ENCODE data around the gene KCNIP3.
"Not testable (repeated sequence)": the region's sequence is repeated elsewhere in the genome, so short reads cannot be mapped to it uniquely, and the experiment has no call there.

Gene KCNIP3

GRCh38 chr2:95389245-95390119, 92.3 kb downstream of the KCNIP3 start:
- DNase-seq, result peak; percentile 78

GRCh38 chr2:95390272-95390880, 93.2 kb downstream of the KCNIP3 start:
- DNase-seq, result no peak

- DNase-seq, result no peak
Measured at GRCh38 chr2:95390881-95391321, 93.8 kb downstream of the KCNIP3 start.

GRCh38 chr2:95391641-95392310, 94.6 kb downstream of the KCNIP3 start:
- DNase-seq, result no peak

- DNase-seq, result no peak
Measured at GRCh38 chr2:95392320-95392719, 95.2 kb downstream of the KCNIP3 start.

DNA sequence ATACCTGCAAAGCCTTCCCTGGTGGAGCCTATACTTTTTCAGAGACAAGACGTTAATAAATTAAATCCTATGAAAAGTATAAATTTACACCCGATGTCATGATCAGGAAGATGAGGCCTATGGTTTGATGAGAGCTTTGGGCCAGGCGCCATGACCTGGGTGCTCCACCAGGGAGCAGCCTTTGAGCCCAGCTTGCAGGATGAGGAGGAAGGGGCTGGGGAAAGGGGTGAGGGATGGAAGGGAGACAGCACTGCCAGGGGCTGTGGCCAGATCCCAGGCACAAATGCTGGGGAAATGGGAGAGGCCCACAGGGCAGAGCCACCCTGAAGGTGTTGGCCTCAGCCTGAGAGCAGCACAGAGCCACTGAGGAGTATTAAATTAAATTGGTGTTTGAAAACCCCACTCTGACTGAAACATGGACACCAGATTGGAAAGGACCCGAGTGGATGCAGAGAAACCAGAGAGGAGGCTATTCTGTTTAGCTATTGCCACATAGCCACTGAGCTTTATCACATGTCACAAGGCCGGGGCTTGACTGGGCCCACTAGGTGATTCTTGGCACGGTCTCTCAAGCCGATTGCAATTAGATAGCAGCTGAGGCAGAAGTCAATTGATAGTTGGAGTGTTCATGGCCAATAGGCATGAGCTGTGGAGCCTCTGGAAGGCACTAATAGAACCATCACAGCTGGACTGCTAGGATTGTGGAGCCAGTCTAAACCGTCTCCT, 95.7 kb downstream of the KCNIP3 start:
- no peak for DNase-seq

DNA sequence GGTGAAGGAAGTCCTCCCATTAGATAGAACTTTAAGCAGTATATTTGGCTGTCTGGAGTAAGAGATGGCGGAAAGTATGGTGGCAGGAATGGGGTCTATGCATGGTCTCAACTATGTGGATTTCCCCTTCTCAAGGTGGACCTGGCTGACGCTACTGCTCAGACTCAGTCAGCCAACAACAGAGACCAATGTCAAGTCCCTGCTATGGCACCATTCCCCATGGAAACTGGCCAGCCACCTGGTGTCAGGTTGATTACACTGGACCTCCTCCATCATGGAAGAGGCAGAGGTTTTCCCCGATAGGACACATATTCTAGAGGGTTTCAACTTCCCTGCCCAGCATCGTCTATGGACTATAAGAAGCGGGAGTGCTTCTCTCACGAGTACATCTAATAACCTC, 96.8 kb downstream of the KCNIP3 start:
- DNase-seq, result no peak

- no peak for DNase-seq
Measured at GRCh38 chr2:95399061-95399460, 101.9 kb downstream of the KCNIP3 start.

DNA sequence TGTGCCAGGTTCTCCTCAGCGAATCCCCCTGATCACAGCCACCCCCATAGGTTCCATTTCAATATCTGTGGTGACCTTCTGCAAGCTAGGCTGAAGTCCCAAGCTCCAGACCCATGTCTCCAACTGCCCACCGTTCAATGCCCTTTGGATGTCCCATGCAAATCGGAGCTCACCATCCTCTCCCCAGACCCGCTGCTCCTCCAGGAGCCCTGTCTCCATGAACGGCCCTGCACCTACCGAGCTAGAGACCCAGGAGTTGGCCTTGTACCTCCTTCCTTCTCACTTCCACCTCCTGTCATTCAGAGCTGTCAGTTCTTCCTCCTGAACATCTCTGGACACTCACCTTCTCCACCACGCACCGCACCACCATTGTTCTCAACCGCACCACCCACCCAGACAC, 104.3 kb downstream of the KCNIP3 start:
- no peak for DNase-seq

- DNase-seq, result not testable (repeated sequence)
Measured at GRCh38 chr2:95402004-95402369, 104.8 kb downstream of the KCNIP3 start.

DNA sequence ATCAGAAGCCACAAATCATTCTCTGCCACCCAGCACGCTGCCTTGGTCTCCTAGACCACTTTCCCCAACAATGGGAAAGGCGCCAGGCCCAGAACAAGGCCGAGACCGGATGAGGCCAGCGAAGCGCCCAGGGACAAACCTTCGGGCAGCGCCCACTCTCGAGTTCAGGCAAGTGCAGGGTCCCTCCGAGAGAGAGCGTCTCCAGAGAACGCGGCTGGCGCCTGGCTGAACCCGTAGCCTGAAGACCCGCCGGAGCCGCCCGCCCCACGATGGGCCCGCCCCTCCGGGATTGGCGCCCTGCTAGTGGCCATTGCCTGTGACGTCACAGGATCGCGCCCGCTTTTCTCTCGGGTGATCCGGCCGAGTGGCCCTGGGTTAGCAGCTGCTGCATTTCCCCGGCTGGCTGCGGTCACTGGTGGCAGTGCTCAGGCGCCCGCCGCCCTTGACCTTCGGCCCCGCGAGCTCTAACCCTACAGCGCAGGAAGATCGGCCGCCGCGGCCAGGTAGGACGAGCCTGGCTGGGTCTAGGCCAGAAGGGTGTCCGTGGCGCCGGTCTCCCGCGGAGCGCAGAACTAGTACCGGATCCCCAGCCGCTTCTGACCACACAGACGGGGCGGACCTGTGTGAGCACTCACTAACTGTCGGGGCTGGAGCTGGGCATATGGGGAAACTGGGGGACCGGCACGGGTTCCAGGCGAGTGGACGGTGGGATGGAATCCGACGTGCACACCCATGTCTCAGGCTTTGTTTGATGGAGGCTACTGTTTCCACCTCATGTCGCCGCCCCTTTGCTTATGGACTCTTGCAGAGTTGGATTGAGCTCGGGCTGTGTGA, 105.4 kb downstream of the KCNIP3 start, which contains the start of gene FAHD2A:
FAHD2A (plus strand) TSS at position 339 of the 834 bp plus-strand sequence. CDS start 2,851 bp downstream, outside the sequence.
- DNase-seq, result peak; percentile 99

GRCh38 chr2:95403204-95403721, 106.1 kb downstream of the KCNIP3 start:
- not testable (repeated sequence) for DNase-seq

DNA sequence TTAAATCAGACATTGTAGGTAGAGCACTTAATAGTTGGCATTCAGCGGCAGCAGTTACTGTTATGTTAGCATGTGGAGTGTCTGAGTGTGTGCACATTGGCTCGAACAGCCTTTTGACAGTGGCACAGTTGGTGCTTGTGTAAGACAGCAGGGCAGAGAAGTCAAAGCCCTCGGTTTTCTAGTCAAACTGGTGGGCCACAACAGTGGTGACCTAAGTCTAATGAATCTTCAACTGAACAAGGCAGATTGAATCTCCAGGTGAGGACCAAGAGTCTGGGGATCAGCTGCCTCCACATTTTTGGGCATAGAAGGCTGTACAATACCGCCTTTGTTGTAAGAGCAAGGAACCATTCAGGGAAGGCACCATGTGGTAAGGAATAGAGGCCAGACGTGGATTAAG, 106.7 kb downstream of the KCNIP3 start:
- DNase-seq, result not testable (repeated sequence)

DNA sequence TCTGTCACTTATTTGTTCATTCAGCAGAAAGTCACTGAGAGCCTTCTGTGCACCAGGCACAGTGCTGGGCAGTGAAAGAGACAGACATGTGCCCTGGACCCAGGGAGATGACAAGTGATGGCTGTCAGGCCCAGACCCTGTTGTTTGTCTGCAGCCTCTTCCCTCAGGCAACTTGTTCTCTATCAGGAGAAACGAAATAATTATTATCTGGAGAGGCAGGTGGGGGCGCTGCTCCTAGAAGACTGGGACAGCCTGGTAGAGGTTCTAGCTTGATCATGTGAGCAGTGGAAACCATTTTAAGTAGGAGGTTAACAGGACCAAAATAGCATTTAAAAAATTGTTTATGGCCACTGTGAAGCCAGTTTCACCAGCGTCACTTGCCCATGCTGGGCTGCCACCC, 107.5 kb downstream of the KCNIP3 start:
- DNase-seq, result not testable (repeated sequence)

DNA sequence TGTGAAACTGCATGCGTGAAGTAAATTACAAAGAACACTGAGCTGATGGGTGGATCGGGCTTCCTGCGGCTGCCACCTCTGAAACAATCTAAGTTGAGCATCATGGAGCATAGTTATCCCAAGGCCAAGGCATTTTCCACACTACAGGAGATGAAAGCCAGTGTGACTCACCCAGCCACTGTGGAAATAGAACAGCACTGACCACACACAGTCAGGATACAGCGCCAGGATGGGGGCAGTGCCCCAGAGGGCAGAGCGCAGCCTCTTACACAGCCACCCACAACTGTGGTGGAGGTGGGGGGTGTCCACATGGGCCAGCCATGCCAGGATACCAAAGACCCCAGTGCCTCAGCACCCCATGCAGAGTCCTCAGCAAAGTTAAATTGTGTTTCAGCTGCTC, 114.1 kb downstream of the KCNIP3 start:
- not testable (repeated sequence) for DNase-seq

- DNase-seq, result peak; percentile 90
Measured at GRCh38 chr2:95414015-95414594, 117.0 kb downstream of the KCNIP3 start.

- DNase-seq, result not testable (repeated sequence)
Measured at GRCh38 chr2:95415138-95415537, 118.0 kb downstream of the KCNIP3 start.

DNA sequence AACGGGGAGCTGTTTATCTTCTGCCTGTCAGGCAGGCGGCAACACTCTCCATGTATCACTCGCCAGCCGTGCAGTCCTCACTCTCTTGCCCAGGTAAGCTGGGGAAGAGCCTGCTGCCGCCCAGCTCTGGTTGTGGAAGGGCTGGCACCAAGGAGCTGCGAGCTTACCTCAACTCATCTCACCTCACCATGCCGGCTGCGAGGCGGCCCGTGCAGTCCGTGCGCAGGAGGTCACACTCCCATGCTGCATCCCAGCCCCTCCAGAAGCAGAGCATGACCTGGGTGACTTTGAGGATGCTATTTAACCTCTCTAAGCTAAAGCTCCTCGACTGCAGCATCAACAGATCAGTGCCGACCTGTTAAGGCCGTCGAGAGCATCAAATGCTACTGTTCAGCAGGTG, 118.4 kb downstream of the KCNIP3 start:
- DNase-seq, result not testable (repeated sequence)

DNA sequence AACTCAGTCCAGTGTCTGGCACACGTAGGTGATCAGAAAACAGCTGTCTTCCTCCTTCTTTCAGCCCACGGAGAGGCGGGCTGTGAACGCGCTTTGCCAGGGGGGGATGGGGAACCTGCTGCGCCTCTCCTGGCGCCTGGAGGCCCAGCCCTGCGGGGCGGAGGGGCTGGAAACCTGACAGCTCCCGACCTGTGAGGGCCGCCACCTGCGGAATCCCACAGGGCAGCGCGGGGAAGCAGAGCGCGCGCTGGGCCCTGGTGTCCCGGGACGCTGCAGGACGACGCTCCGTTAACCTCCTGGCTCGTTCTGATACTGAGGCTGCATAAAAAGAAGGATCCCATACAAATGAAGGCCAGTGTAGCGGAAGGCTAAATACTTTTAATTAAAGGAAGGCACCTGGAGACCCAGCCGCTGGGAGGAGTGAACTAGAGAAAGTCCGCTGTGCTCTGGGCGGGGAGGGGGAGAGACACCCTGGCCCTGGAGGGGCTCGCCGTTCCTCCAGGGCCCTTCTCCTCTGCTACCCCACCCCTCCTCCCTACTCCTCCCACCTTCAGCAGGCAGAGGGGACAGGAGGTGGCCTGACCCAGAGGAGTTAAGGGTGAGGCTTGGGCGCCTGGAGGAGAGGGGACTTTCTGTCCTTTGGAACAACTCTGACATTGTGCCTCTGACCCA, 130.2 kb downstream of the KCNIP3 start:
- DNase-seq, result not testable (repeated sequence)

- not testable (repeated sequence) for DNase-seq
Measured at GRCh38 chr2:95429748-95430467, 132.8 kb downstream of the KCNIP3 start.

Measured in eye (tissue), 1 donor.